Liver (tissue), 9 donors: ENCODE measurements around the gene PLCB1. TPM values are rescaled to one million over a fixed set of nuclear protein-coding genes. Genes with fewer than 3 reads are reported as not detected.

Experiments
- DNase-seq: peaks from one replicate; pipeline ENCODE4 v3.0.0-alpha.2; 2017; ENCODE audit warnings: low spot score
- H3K27ac ChIP-seq, 2 donors: one replicate each; pipeline ENCODE4 v1.7.0; 2013; ENCODE audit warnings: inconsistent platforms in 2 of 2, low read length in 2 of 2, control low read depth in 1 of 2, low read depth in 1 of 2, mild to moderate bottlenecking in 1 of 2
- H3K27me3 ChIP-seq, 4 donors: one replicate each; pipeline versions ENCODE4 v1.6.1 to v1.7.0; 2013; ENCODE audit warnings: low read length in 3 of 4, inconsistent platforms in 1 of 4, mild to moderate bottlenecking in 1 of 4, moderate library complexity in 1 of 4; ENCODE audit not compliant: control insufficient read depth in 4 of 4, insufficient read depth in 4 of 4
- H3K36me3 ChIP-seq, 4 donors: one replicate each; pipeline versions ENCODE4 v1.6.1 to v1.7.0; 2013; ENCODE audit warnings: low read length in 3 of 4, mild to moderate bottlenecking in 3 of 4, low read depth in 1 of 4, moderate library complexity in 1 of 4; ENCODE audit not compliant: control insufficient read depth in 4 of 4, insufficient read depth in 3 of 4
- H3K4me1 ChIP-seq, 4 donors: one replicate each; pipeline versions ENCODE4 v1.6.1 to v1.7.0; 2013; ENCODE audit warnings: low read length in 3 of 4, mild to moderate bottlenecking in 3 of 4, moderate library complexity in 1 of 4; ENCODE audit not compliant: control insufficient read depth in 4 of 4, insufficient read depth in 4 of 4
- H3K4me3 ChIP-seq, 3 donors: one replicate each; pipeline versions ENCODE4 v1.6.1 to v1.7.0; 2013; ENCODE audit warnings: low read length in 3 of 3, control low read depth in 1 of 3, low read depth in 1 of 3, mild to moderate bottlenecking in 1 of 3
- H3K9ac ChIP-seq, 2 donors: one replicate each; pipeline ENCODE4 v1.7.0; 2013; ENCODE audit warnings: low read length in 2 of 2, mild to moderate bottlenecking in 2 of 2, moderate library complexity in 2 of 2, control low read depth in 1 of 2, low read depth in 1 of 2
- H3K9me3 ChIP-seq, 4 donors: one replicate each; pipeline versions ENCODE4 v1.6.1 to v1.7.0; 2013; ENCODE audit warnings: low read length in 3 of 4; ENCODE audit not compliant: control insufficient read depth in 4 of 4
- CTCF ChIP-seq: fragments of 150-350 bp; IDR thresholded peaks from 2 replicates; pipeline ENCODE4 v1.5.1; 2017; ENCODE audit warnings: improper control_type of control experiment, low read depth, low read length; ENCODE audit not compliant: missing input control
- EGR1 ChIP-seq, 2 donors: IDR thresholded peaks; 2 replicates each; pipeline ENCODE4 v1.6.1; 2016 to 2018; ENCODE audit warnings: antibody characterized with exemption in 2 of 2, low read depth in 2 of 2
- FOXA1 ChIP-seq: IDR thresholded peaks from 2 replicates; pipeline ENCODE4 v1.6.1; 2016; ENCODE audit warnings: antibody characterized with exemption
- FOXA2 ChIP-seq: IDR thresholded peaks from 2 replicates; pipeline ENCODE4 v1.6.1; 2016; ENCODE audit warnings: antibody characterized with exemption
- GABPA ChIP-seq, 2 donors: IDR thresholded peaks in 1 of 2; conservative IDR thresholded peaks in 1 of 2; 2 replicates each; pipeline ENCODE4 v1.6.1; 2016; ENCODE audit warnings: antibody characterized with exemption in 2 of 2, mild to moderate bottlenecking in 1 of 2, moderate library complexity in 1 of 2
- HNF4A ChIP-seq, 2 donors: conservative IDR thresholded peaks; 2 replicates each; pipeline ENCODE4 v1.6.1; 2016; ENCODE audit warnings: antibody characterized with exemption in 2 of 2, mild to moderate bottlenecking in 2 of 2
- HNF4G ChIP-seq: IDR thresholded peaks from 2 replicates; pipeline ENCODE4 v1.6.1; 2016; ENCODE audit warnings: antibody characterized with exemption
- JUND ChIP-seq, 2 donors: IDR thresholded peaks; 2 replicates each; pipeline ENCODE4 v1.6.1; 2016; ENCODE audit warnings: antibody characterized with exemption in 2 of 2
- MAX ChIP-seq: IDR thresholded peaks from 2 replicates; pipeline ENCODE4 v1.6.1; 2016; ENCODE audit warnings: antibody characterized with exemption
- NR2F2 ChIP-seq: IDR thresholded peaks from 2 replicates; pipeline ENCODE4 v1.6.1; 2016; ENCODE audit warnings: antibody characterized with exemption
- RAD21 ChIP-seq, 2 donors: IDR thresholded peaks; 2 replicates each; pipeline ENCODE4 v1.6.1; 2016; ENCODE audit warnings: antibody characterized with exemption in 2 of 2, mild to moderate bottlenecking in 2 of 2
- REST ChIP-seq: IDR thresholded peaks from 2 replicates; pipeline ENCODE4 v1.6.1; 2016; ENCODE audit warnings: antibody characterized with exemption, mild to moderate bottlenecking
- RXRA ChIP-seq, 2 donors: IDR thresholded peaks; 2 replicates each; pipeline ENCODE4 v1.6.1; 2017 to 2018; ENCODE audit warnings: antibody characterized with exemption in 2 of 2, mild to moderate bottlenecking in 1 of 2
- SP1 ChIP-seq: IDR thresholded peaks from 2 replicates; pipeline ENCODE4 v1.6.1; 2018; ENCODE audit warnings: antibody characterized with exemption, mild to moderate bottlenecking
- TAF1 ChIP-seq: conservative IDR thresholded peaks from 2 replicates; pipeline ENCODE4 v1.6.1; 2016; ENCODE audit warnings: antibody characterized with exemption, mild to moderate bottlenecking
- YY1 ChIP-seq: IDR thresholded peaks from 2 replicates; pipeline ENCODE4 v1.6.1; 2016; ENCODE audit warnings: antibody characterized with exemption, mild to moderate bottlenecking
- ZBTB33 ChIP-seq: IDR thresholded peaks from 2 replicates; pipeline ENCODE4 v1.6.1; 2016; ENCODE audit warnings: antibody characterized with exemption
- WGBS: extraction: QIAGEN DNeasy Blood & Tissue Kit; methylation state at CpG from one replicate; pipeline ENCODE4 v1.1.7; 2013; 5-methylcytosine and 5-hydroxymethylcytosine counted together
- polyA plus RNA-seq, 2 donors: library from polyadenylated mRNA; stranded (reverse) in 1 of 2; unstranded in 1 of 2; fragments of 200-250 nt in 1 of 2; fragments of >200 nt in 1 of 2; fragmentation: Nextera tagmentation in 1 of 2; extraction: Ambion mirVana in 1 of 2; gene quantifications; one replicate each; pipeline versions ENCODE4 v1.2.1 to v1.2.3, GENCODE V29; 2013 to 2015
- total RNA-seq, 2 donors: library from RNA; depleted of rRNA; stranded (reverse); fragments of >200 nt; gene quantifications; one replicate each; pipeline ENCODE4 v1.2.3, GENCODE V29; 2014
- TF ChIP-seq, protein P1 (sequence below): IDR thresholded peaks from 2 replicates; pipeline ENCODE4 v1.6.1; 2016; ENCODE audit warnings: antibody characterized with exemption
- donor health status: healthy.
- donor health status: healthy.
- donor health status: healthy.
- donor health status: healthy.
- donor health status: healthy.

PLCB1 gene
- total and polyA plus RNA-seq, 4 donors: 3.7 to 13.5 (median 5.9) TPM

- H3K9me3 ChIP-seq: no peaks in the 10 kb centered on the region
- TF ChIP-seq REST: no peak
- TF ChIP-seq, protein P1, sequence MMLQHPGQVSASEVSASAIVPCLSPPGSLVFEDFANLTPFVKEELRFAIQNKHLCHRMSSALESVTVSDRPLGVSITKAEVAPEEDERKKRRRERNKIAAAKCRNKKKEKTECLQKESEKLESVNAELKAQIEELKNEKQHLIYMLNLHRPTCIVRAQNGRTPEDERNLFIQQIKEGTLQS: no peak
- no peak for TF ChIP-seq TAF1
- TF ChIP-seq FOXA2: no peak
- no peak for TF ChIP-seq YY1
- no peak for TF ChIP-seq RAD21 (IDR thresholded peaks at IDR 0.05)
- TF ChIP-seq MAX: no peak
- TF ChIP-seq NR2F2: no peak
- TF ChIP-seq EGR1 (IDR thresholded peaks at IDR 0.05; ENCODE audit: low read depth in 2 of 2): no peak
- TF ChIP-seq HNF4G: no peak
- TF ChIP-seq JUND (IDR thresholded peaks at IDR 0.05): no peak
- no peak for TF ChIP-seq GABPA (IDR thresholded peaks at IDR 0.05 in 1 of 2, conservative IDR thresholded peaks at IDR 0.05 in 1 of 2)
- TF ChIP-seq ZBTB33: no peak
- no peak for TF ChIP-seq FOXA1
- TF ChIP-seq CTCF: no peak
- no peak for TF ChIP-seq SP1
- no peak for TF ChIP-seq RXRA (IDR thresholded peaks at IDR 0.05)
- no peak for TF ChIP-seq HNF4A (conservative IDR thresholded peaks at IDR 0.05)
Observed at GRCh38 chr20:8456765-8457164, 324.7 kb downstream of the PLCB1 start.

DNA sequence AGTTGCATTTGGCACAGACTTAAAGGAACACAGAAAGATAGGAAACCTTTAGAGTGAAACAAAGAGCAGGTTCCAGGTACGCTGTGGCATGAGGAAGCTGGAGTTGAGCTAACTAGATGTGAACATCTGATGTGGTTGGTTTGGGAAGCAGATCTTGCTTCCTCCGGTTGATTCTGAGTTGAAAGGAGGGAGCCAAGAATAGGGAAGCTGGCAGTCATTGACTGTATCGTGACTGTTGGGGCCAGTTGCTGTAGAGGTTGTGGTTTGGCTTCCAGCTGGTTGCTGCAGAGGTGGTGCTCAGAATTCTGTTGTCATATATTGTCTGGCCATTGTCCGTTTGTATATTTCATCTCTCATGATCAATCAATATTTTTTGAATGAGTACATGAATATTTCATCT is 325.9 kb downstream of the PLCB1 start:
- WGBS: 74% methylated on average over 4 of the region's 4 CpGs
- H3K4me3 ChIP-seq: no peak overlapping the region
- H3K27me3 ChIP-seq: peaks cover 0 to 3% (median 0%) of the 10 kb centered on the region in 4 donors
- no peak overlapping the region for H3K27ac ChIP-seq
- no peaks in the 10 kb centered on the region for H3K9me3 ChIP-seq
- H3K36me3 ChIP-seq: no peaks in the 10 kb centered on the region
- DNase-seq: no peak
- no peaks in the 10 kb centered on the region for H3K4me1 ChIP-seq
- H3K9ac ChIP-seq: no peak overlapping the region
- TF ChIP-seq GABPA (IDR thresholded peaks at IDR 0.05 in 1 of 2, conservative IDR thresholded peaks at IDR 0.05 in 1 of 2) (no peak), REST (no peak), RXRA (IDR thresholded peaks at IDR 0.05) (no peak), JUND (IDR thresholded peaks at IDR 0.05) (no peak), SP1 (no peak), NR2F2 (no peak), MAX (no peak), ZBTB33 (no peak), YY1 (no peak), HNF4A (conservative IDR thresholded peaks at IDR 0.05) (no peak), HNF4G (no peak)

More at GRCh38 chr20:8456765-8457164, 324.7 kb downstream of the PLCB1 start:
- Histone ChIP-seq H3K36me3 (no peaks in the 10 kb centered on the region), H3K9ac (no peak overlapping the region), H3K4me1 (no peaks in the 10 kb centered on the region), H3K27ac (no peak overlapping the region), H3K27me3 (peaks cover 0 to 3% (median 0%) of the 10 kb centered on the region in 4 donors), H3K4me3 (no peak overlapping the region)
- no peak for DNase-seq
